ENCODE results near the gene AP3S1.
"Not testable (repeated sequence)": the region's sequence is repeated elsewhere in the genome, so short reads cannot be mapped to it uniquely, and the experiment has no call there.

AP3S1 gene

DNA sequence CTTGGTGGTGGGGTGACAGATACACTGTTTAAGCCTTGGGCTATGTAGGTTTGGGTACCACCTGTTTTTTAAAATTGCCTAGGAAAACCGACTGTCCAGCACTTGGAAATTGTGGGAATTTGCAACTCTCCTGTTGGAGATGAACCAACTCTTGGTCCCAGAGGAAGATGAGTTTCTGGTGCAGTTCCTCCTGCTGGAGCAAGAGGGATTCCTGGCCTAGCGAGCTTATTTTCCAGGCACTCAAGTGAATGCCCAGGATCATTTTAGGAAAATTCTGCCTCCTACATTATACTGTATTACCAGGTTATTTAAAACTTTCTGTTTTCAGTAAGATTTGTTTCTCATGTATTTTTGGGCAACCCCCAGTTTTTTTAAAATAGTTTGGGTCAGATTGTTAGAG is 33.7 kb downstream of the AP3S1 start:
- DNase-seq, result no peak

DNA sequence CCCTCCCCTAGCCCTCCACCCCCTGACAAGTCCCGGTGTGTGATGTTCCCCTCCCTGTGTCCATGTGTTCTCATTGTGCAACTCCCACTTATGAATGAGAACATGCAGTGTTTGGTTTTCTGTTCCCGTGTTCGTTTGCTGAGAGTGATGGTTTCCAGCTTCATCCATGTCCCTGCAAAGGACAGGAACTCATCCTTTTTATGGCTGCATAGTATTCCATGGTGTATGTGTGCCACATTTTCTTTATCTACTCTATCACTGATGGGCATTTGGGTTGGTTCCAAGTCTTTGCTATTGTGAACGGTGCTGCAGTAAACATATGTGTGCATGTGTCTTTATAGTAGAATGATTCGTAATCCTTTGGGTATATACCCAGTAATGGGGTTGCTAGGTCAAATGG is 35.6 kb downstream of the AP3S1 start:
- not testable (repeated sequence) for DNase-seq

DNA sequence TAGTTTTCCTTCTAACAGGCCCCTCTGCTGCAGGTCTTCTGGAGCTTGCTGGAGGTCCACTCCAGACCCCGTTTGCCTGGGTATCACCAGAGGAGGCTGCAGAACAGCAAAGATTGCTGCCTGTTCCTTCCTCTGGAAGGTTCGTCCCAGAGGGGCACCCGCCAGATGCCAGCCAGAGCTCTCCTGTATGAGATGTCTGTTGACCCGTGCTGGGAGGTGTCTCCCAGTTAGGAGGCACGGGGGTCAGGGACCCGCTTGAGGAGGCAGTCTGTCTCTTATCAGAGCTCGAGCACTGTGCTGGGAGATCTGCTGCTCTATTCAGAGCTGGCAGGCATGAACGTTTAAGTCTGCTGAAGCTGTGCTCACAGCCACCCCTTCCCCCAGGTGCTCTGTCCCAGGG is 40.7 kb downstream of the AP3S1 start:
- not testable (repeated sequence) for DNase-seq

DNA sequence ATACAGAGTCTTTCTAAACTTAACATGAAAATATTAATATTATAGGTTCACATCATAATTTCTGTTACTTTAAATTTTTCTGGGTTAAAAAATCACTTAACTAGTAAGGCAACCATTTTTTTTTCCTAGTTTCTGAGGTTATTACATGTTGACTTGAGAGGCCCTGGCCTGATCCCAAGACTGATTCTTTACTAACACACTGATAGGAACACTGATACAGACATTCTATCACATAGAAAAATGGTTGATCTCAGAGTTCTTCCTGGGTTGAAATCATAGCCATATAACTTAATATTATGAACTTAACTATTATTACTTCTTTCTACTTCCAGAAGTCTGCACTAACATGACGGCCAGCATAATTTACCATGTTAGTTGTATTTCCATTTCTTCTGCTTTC is 43.0 kb downstream of the AP3S1 start:
- DNase-seq, result no peak

DNA sequence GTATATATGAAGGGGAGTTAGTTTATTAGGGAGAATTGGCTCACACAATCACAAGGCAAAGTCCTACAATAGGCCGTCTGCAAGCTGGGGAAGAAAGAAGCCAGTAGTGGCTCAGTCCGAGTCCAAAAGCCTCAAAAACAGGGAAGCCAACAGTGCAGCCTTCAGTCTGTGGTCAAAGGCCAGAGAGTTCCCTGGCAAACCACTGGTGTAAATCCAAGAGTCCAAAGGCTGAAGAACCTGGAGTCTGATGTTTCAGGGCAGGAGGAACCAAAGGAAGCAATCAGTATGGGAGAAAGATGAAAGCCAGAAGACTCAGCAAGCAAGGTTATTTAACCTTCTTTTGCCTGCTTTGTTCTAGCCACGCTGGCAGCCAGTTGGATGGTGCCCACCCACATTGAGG is 43.5 kb downstream of the AP3S1 start:
- not testable (repeated sequence) for DNase-seq

DNA sequence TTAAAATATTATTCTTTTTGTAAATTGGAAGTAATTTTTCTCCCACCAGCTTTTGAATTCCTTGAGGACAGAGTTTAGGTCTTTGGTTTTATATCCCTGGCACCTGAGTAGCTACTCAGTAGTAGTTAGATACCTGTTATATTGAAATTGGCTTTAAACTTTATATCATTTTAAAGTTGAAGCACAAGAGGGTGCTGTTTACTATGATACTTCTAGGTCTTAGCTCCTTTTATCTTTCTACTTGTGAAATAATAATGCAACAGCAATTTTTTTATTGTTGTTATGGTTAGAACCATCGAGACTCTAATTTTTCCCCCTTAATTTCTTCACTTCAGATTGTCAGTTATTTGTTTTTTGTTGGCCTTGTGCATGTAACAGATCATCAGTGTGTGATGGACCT is 46.3 kb downstream of the AP3S1 start:
- DNase-seq, result no peak

DNA sequence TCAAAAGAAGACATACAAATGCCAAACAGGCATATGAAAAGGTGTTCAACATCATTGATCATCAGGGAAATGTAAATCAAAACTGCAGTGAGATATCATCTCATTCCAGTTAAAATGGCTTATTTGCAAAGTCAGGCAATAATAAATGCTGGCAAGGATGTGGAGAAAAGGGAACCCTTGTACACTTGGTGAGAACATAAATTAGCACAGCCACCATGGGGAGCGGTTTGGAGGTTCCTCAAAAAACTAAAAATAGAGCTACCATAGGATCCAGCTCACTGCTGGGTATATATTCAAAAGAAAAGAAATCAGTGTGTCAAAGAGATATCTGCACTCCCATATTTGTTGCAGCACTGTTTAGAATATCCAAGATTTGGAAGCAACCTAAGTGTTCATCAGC is 50.3 kb downstream of the AP3S1 start:
- no peak for DNase-seq

DNA sequence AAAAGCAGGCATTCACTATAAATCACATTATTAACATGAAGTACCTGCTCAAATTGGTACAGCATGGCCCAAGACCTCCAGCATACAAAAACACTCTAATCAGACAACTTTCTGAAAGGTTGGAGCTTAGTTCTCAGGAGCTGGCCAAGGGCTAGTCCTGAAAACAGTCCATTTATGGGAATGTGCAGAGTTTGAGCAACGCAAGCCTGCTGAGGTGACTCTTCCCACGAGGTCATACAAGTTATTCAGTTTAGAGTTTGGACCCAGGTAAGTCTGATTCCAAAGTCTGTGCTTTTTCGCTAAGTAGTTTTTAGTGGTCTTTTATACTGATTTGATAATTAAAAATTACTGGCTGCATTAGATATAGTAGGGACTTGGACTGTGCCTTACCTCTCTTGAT is 52.6 kb downstream of the AP3S1 start:
- DNase-seq, result no peak

DNA sequence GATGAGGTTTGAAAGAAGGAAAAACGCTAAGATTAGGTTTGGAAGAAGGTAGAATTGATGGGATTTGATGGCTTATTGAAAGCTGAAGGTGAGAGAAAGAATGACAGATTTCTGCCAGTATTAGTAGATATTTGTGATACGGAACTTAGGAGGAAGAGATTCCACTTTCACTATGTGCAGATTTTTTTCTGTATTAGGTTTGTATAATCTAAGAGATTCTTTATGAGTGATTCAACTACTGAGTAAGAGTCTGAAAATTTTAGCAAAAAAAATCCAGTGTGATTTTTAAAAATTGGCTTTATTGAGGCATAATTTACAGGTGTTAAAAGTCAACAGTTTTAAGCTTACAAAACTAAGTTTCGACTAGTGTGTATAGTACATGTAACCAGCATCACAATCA is 54.1 kb downstream of the AP3S1 start:
- no peak for DNase-seq

DNA sequence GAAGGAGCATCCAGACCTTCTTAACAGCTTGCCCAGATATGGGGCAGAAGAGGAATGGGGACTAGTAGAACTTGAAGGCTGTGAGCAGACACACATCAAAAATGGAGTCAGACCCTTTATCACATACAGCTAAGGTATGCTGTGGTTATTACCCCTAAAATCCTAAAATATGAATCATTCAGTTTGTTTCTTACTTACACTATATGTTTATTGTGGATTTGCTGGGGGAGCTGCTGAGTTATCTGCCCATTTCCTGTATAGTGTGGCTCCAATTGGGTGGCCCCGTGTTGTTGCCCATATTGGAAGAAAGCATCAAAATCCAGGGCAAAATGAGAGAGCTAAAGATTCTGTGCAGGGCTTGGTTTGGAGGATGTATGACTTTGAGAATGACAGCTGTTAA is 56.9 kb downstream of the AP3S1 start:
- DNase-seq, result no peak

DNA sequence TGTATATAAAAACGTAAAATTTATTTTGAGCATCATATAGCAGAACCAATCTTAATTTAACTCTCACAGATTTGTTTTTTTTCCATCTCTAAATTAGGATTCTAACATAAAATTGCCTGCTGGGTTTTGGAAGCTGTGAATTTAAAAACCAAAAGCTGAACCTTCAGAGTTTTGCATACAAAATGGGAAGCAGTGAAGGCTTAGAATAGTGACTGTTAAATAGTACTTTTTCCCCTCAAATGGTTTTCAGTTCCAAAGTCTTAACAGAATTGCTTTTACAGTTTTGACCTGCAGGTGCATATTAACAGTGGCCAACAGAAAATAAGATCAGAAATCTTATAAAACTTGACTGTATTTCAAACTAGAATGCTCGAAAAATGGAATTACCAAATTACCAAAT is 65.4 kb downstream of the AP3S1 start:
- DNase-seq, result no peak

DNA sequence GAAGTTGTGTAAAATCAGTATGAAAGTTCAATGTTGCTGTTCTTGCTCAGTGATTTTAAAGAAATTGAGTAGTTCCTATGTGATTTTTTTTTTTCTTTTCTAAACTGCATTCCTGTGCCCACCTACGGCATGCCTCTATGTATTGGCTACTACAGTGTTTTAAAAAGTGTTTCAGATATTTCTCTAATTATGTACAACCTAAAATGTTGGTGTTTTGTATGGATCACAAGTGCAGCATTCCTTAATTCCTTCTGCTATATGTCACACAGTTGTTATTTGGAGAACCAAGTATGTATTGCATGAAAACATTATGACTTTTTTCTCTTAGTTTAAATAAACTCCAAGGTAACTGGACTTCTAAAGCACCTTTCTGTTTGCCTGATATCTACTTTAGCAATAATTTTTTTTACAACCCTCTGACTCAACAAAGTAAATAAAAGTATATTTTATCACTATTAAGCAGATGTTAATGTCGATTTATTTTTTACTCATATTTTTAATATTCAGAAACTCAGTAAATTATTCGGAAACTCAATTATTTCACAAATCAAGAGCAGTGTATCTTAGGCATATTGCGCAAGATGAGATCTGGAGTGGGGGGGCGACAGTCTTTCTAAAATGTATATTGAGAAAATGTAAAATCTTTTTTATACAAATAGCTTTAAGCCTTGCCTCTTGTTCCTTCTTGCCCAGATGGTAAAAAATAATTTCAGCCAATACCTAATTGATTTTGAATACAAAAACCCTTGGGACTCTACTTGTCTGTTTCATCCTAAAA is 72.1 kb downstream of the AP3S1 start:
- not testable (repeated sequence) for DNase-seq

DNA sequence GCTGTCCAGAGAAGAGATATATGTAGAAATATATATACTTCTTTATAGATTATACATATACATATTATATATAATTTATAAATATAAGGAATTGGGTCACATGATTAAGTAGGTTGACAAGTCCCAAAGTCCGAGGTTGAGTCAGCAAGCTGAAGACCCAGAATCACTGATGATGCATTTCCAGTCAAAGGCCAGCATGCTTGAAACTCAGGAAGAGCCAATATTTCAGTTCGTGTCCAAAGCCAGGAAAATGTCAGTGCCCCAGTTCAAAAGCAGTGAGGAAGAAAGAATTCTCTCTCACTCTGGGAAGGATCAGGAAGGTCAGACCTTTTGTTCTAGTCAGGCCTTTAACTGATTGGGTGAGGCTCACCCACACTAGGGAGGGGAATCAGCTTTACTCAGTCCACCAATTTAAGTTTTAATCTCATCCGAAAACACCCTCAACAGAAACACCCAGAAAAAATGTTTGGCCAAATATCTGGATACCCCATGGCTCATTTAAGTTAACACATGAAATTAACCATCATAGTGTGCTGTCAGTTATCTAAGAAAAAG is 78.5 kb downstream of the AP3S1 start:
- DNase-seq, result no peak

DNA sequence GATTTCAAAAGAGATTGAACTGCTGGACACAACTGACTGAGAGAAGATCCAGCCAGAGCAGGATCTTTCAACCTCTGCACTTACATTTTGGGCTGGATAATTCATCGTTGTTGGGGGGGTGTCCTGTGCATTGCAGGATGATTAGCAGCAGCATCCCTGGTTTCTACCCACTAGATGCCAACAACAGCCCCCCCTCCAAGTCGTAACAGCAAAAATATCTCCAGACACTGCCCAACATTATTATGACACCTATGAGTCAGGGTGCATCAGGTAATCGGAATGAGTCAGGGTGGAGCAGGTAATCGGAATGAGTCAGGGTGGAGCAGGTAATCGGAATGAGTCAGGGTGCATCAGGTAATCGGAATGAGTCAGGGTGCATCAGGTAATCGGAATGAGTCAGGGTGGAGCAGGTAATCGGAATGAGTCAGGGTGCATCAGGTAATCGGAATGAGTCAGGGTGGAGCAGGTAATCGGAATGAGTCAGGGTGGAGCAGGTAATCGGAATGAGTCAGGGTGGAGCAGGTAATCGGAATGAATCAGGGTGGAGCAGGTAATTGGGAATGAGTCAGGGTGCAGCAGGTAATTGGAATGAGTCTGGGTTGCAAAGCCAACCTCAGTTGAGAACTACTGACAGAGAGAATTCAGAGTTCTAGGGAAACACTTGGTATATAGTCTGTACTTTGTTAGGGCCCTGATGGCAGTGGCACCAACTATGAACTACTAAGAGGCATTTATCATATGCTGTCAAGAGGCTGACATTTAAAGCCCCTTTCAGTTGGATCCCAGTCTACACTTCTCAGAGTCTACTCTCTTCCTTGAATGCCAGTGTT is 87.1 kb downstream of the AP3S1 start:
- DNase-seq, result not testable (repeated sequence)

DNA sequence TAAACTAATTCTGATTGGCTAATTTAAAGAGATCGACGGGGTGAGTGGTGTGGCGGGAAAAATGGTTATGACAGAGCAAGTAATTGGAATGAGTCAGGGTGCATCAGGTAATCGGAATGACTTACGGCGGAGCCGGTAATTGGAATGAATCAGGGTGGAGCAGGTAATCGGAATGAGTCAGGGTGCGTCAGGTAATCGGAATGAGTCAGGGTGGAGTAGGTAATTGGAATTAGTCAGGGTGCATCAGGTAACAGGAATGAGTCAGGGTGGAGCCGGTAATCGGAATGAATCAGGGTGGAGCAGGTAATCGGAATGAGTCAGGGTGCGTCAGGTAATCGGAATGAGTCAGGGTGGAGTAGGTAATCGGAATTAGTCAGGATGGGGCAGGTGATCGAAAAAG is 88.4 kb downstream of the AP3S1 start:
- not testable (repeated sequence) for DNase-seq

DNA sequence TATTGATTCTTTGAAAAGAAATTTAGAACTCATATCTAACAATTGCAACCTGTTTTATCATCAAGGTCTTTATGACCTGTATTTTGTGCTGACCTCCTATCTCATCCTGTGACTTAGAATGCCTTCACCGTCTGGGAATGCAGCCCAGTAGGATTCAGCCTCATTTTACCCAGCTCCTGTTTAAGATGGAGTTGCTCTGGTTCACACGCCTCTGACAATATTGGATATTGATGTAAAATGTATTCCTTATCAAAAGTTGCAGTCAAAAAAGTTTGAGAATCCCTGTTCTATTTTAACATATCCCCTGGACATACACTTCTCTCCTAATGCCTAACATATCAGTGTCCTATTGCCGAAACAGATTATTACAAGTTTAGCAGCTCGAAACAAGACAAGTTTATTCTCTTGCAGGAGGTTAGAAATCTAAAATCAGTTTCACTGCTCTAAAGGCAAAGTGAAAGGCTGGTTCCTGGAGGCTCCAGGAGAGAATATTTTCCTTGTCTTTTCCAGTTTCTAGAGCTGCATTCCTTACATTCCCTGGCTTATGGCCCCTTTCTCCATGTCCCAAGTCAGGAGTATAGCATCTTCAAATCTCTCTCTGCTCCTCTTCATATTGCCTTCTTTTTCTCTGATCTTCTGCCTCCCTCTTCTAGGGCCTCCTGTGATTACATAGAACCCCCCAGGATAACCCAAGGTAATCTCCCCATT is 89.0 kb downstream of the AP3S1 start:
- DNase-seq, result no peak

DNA sequence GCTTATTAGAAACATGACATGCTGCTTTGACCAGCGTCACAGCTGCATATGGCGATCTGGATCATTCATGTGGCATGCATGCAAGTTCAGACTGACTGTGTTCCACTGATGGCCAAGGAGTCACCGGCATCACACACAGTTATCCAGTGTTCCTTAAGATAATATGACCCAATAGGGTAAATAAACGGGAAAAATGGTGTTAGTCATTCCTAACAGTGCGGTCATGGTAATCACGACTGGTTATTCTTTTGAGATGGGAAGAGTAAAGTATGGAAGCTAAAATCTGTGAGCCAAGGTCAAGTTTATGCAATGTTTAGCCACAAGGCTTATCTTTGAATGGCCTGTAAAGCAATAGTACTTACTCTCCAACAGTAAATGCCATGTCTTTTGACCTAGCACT is 91.3 kb downstream of the AP3S1 start:
- no peak for DNase-seq

DNA sequence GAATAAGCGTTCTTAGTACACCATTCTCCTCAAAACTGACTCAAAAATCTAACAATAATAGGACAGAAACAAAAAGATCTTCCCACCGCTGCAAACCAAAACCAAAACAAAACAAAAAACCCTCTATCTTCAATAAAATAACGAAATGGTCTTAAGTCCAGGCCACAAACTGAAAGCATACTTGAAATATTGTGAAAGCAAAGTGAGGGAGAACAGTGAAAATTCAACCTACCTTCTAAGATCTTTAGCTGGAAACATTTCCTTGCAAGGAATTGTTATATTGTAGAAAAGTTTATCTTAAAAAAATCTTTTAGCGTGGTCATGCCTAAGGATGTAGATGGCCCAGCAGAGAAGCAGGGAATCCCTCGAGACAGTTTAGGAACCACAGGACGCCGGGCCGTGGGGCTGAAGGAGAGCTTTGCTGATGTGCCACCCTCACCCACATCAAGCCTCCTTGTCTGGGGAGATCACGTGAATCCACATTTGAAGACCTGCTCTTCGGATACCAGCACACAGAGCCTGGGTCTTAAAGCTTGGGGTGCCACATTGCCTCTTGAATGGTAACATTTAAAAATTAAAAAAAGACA is 92.7 kb downstream of the AP3S1 start:
- no peak for DNase-seq

DNA sequence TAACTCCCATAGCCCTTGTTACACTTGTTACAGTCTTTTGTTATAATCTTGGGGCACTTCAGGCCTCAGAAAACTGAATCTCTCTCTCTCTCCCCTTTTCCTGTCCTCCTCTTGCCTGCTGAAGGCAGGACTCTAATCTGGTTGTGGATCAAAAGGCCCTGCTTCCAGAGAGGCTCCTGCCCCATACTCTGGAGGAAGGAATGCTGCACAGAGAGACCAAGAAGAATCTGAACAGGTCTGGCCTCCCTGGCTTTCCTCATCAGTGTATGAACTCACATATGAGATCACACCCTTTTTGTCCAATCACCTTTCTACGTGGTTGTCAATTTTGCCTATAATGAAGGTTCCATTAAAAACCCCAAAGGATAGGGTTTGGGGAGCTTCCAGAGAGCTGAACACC is 94.3 kb downstream of the AP3S1 start:
- no peak for DNase-seq

DNA sequence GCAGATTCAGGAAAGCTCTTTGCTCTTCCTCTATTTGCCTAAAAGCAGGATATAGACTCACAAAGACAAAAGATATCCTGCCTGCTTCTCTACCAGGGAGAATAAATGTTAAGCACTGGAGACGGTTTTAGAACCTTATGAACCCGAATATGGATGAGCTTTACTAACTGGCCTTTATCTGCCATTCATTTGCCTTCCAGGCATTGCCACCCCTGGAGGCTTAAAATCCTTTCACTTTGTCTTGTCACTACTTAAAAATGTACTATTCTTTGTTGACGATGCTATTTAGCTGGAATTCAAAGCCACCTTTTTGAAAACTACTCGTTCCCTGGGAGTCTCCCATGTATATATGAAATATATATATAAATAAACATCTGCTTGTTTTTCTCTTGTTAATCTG is 97.3 kb downstream of the AP3S1 start:
- no peak for DNase-seq

DNA sequence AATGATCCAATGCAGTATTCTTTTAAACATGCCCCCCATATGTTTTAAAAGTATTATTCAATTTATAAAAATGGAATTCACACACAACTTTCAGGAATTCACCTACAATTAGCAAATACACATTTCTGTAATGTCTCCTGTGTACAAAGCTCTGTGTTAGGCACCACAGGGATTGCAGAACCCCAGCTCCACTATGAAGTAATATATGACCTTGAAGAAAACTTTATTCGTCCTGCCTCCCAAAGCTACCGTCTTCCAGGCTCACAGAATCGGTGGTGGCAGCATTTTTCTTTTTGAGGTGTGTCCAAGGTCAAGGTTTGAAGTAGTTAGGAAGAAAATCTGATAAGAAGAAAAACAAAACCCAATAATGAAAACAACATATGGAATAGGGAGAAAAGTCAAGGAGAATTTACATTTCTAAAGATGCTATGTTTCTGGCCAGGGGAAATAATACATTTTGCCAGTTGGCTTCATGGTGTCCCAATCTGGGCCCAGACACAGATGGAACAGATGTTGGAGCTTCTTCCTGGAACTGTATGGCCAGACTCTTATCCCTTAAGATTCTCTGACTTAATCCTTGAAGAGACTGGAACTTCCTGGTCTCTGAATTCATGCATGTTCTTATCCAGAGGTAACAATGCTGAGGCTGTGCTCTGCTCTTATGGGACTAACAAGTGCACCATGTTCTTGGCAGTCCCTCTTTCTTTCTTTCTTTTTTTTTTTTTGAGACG is 98.5 kb downstream of the AP3S1 start:
- DNase-seq, result no peak

DNA sequence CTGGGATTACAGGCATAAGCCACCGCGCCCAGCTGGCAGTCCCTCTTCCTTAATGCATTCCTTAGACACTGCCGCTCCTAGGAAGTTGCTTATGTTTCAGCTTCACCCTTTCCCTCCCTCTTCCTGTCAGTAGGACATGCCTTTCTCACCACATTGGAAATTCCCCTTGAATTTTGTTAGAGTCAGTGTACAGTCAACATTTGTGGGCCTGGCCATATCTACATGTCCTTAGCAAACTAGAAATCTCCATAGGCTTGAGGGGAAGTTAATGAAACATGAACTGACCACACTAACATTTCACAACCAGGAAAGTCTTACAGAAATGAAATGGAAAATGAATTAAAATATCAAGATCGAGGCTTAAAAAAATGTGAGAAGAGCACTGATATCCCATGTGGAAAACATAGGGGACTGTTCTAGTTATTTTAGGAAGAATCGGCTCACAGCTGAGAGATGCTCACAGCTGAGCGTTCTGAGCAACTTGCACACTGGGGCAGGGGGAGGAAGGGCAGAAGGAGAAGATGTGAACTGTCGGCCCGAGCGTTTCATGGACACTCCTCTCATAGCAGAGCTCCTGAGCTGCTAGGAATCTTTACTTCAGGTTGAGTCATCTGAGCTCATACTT is 99.4 kb downstream of the AP3S1 start:
- DNase-seq, result no peak

All from activated CD4-positive, alpha-beta T cell treated with anti-CD3 and anti-CD28 coated beads for 4 hours (primary cell).